Nephron progenitor cell (in vitro differentiated cells): ENCODE data around the gene KCTD8.

Experiments
- DNase-seq: peaks from one replicate; pipeline ENCODE4 v3.0.0; 2021
- H3K27ac Mint-ChIP-seq: 2 replicates; pipeline ENCODE4 v1.8.0; 2021; ENCODE audit warnings: mild to moderate bottlenecking, moderate library complexity, mixed read lengths
- H3K27me3 Mint-ChIP-seq: 2 replicates; pipeline ENCODE4 v1.8.0; 2021; ENCODE audit warnings: mild to moderate bottlenecking, low read depth, mixed read lengths; ENCODE audit not compliant: poor library complexity
- H3K36me3 Mint-ChIP-seq: 2 replicates; pipeline ENCODE4 v1.8.0; 2021; ENCODE audit warnings: low read depth, mixed read lengths
- H3K4me1 Mint-ChIP-seq: 2 replicates; pipeline ENCODE4 v1.8.0; 2021; ENCODE audit warnings: mixed read lengths
- H3K4me3 Mint-ChIP-seq: 2 replicates; pipeline ENCODE4 v1.8.0; 2021; ENCODE audit warnings: mild to moderate bottlenecking, moderate library complexity, mixed read lengths
- H3K9me3 Mint-ChIP-seq: 2 replicates; pipeline ENCODE4 v1.8.0; 2021; ENCODE audit warnings: mild to moderate bottlenecking, moderate library complexity, mixed read lengths
- TF ChIP-seq, protein P1 (sequence below): fragments of 200-600 bp; sonication (generic); IDR thresholded peaks from 2 replicates; pipeline ENCODE4 v1.5.0; 2021; ENCODE audit warnings: antibody characterized with exemption

KCTD8 gene

DNA sequence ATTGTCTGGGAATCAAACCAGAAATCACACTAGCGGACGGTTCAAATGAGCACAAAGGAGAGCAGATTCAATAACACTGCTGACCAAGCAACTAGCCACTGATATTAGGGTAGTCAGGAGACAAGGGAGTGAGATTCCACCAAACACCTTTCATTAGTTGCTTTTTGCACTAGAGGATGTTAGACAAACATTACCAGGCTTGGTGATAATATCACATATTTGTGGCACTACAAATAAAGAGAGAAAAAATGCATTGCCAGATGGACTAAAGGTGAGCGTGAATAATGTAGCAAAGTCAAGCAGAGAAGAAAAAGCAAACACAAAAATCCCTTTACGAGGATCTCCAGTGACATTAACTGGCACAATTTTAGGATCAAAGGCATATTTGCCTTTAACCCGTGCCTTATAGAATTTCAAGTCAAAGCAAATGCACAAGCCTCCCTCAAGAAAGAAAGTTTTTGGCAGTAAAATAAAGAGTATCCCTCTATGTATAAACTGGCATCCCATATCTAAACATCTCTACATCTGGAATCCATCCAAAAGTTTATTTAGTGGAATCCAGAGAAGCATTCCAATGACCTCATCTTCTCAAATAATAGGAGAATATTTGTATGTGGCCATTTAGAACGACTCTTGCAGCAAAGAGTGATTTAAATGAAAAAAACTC is 290.9 kb downstream of the KCTD8 start:
- TF ChIP-seq, protein P1, sequence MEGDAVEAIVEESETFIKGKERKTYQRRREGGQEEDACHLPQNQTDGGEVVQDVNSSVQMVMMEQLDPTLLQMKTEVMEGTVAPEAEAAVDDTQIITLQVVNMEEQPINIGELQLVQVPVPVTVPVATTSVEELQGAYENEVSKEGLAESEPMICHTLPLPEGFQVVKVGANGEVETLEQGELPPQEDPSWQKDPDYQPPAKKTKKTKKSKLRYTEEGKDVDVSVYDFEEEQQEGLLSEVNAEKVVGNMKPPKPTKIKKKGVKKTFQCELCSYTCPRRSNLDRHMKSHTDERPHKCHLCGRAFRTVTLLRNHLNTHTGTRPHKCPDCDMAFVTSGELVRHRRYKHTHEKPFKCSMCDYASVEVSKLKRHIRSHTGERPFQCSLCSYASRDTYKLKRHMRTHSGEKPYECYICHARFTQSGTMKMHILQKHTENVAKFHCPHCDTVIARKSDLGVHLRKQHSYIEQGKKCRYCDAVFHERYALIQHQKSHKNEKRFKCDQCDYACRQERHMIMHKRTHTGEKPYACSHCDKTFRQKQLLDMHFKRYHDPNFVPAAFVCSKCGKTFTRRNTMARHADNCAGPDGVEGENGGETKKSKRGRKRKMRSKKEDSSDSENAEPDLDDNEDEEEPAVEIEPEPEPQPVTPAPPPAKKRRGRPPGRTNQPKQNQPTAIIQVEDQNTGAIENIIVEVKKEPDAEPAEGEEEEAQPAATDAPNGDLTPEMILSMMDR = no peak
- Mint-ChIP-seq H3K4me3 (no peak overlapping the region), H3K27me3 (no peaks in the 10 kb centered on the region), H3K9me3 (no peaks in the 10 kb centered on the region), H3K27ac (no peak overlapping the region), H3K36me3 (no peaks in the 10 kb centered on the region), H3K4me1 (no peaks in the 10 kb centered on the region)
- no peak for DNase-seq

DNA sequence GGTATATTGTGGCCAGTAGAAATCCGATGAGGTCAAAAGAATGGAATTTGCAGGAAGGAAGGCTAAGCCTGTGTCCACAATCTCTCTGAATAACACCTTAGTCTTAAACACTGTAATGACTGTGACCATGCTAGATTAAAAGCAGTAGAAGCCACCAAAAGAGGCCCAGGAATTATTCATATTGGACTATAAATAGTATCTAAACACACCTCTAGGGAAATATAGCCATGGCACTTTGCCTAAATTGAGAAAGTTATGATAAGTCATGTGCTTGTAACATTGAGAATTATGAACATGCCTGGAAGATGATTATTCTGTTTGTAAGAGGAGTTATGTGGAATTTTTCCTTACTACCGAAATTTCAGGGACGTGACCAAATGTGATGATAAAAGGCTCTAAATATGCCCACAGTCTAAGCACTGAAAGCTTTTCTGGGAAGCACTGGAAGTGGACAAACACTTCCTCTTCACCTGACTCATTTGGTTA is 298.5 kb downstream of the KCTD8 start:
- DNase-seq = no peak
- Mint-ChIP-seq H3K27me3 (peaks cover 5% of the 10 kb centered on the region), H3K9me3 (no peaks in the 10 kb centered on the region), H3K4me3 (no peak overlapping the region), H3K36me3 (no peaks in the 10 kb centered on the region), H3K27ac (no peak overlapping the region), H3K4me1 (no peaks in the 10 kb centered on the region)
- TF ChIP-seq, protein P1 = no peak

- Mint-ChIP-seq H3K4me3 (no peak overlapping the region), H3K9me3 (no peaks in the 10 kb centered on the region), H3K27me3 (peaks cover 6% of the 10 kb centered on the region), H3K4me1 (no peaks in the 10 kb centered on the region), H3K36me3 (no peaks in the 10 kb centered on the region), H3K27ac (no peak overlapping the region)
- TF ChIP-seq, protein P1 = no peak
- DNase-seq = no peak
Measured at GRCh38 chr4:44149282-44149681, 299.3 kb downstream of the KCTD8 start.

GRCh38 chr4:44147571-44148075 is 301.0 kb downstream of the KCTD8 start:
- H3K9me3 Mint-ChIP-seq = no peaks in the 10 kb centered on the region
- DNase-seq = no peak
- H3K4me3 Mint-ChIP-seq = no peak overlapping the region
- TF ChIP-seq, protein P1 = no peak
- no peak overlapping the region for H3K27ac Mint-ChIP-seq
- peaks cover 6% of the 10 kb centered on the region for H3K27me3 Mint-ChIP-seq
- H3K4me1 Mint-ChIP-seq = no peaks in the 10 kb centered on the region
- H3K36me3 Mint-ChIP-seq = no peaks in the 10 kb centered on the region

- Mint-ChIP-seq H3K4me1 (no peaks in the 10 kb centered on the region), H3K27me3 (peaks cover 6% of the 10 kb centered on the region), H3K9me3 (no peaks in the 10 kb centered on the region), H3K36me3 (no peaks in the 10 kb centered on the region), H3K4me3 (no peak overlapping the region), H3K27ac (no peak overlapping the region)
- TF ChIP-seq, protein P1 = no peak
- DNase-seq = no peak
Measured at GRCh38 chr4:44146516-44146915, 302.1 kb downstream of the KCTD8 start.

DNA sequence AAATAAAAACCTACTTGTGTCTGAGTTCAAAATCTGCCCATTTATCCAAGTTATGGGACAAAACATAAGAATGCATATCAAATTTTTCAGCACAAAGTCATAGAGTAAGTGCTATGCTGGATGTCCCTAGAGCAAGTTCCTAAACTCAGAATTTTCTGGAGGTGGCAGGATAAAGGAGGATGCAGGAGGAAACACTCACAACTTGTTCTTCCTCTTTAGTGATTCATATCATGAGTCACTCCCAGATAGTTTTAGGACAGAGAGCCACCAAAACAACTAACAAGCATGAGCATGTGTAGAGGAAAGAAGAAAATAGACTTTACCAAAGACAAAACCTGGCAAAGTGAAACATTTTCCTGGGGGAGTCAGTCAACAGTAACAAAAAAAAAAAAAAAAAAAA is 302.7 kb downstream of the KCTD8 start:
- no peak for DNase-seq
- no peak overlapping the region for H3K4me3 Mint-ChIP-seq
- H3K9me3 Mint-ChIP-seq = no peaks in the 10 kb centered on the region
- H3K27me3 Mint-ChIP-seq = peaks cover 5% of the 10 kb centered on the region
- no peaks in the 10 kb centered on the region for H3K36me3 Mint-ChIP-seq
- TF ChIP-seq, protein P1 = no peak
- no peaks in the 10 kb centered on the region for H3K4me1 Mint-ChIP-seq
- H3K27ac Mint-ChIP-seq = no peak overlapping the region
